ENCODE measurements around the gene SCO2.

Gene SCO2

DNA sequence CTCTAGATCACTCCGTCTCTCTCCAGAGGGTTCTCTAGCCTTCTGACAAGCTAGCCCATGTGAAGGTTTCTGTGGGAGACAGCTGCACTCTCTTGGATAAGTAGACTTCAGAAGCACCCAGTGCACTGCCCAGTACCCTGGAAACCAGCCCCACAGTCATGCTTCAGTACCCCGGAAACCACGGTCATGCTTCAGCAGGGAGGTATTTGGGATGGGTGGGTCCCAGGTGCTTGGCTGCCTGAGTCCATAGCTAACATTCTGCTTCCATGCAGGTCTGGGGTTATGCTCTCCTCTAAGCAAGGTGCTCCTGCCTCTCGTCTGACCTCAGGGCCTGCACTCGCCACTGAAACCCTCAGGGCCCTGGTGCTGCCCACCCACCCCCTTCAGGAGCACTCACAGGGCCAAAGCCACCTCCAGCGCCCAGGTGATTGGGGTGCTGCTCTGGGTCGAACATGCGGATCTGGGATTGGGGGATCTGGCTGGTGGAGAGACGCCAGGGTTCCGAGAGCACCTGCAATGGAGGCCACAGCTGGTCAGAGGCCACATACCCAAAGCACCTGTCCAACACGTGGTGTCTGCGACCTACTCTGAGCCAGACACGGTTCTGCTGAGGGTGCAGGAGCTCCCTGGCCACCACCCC lies 44.6 kb upstream of the SCO2 start:
- H2AFZ ChIP-seq (ENCODE audit: low read length): no peak overlapping the region
- H3K4me3 ChIP-seq (ENCODE audit: low read depth, low read length, poor library complexity, severe bottlenecking): no peak overlapping the region
- H3K9ac ChIP-seq (ENCODE audit: low read length): no peak overlapping the region
- no peak for TF ChIP-seq EZH2 (IDR thresholded peaks at IDR 0.05; ENCODE audit: borderline replicate concordance, low read length)
- TF ChIP-seq, protein P1, sequence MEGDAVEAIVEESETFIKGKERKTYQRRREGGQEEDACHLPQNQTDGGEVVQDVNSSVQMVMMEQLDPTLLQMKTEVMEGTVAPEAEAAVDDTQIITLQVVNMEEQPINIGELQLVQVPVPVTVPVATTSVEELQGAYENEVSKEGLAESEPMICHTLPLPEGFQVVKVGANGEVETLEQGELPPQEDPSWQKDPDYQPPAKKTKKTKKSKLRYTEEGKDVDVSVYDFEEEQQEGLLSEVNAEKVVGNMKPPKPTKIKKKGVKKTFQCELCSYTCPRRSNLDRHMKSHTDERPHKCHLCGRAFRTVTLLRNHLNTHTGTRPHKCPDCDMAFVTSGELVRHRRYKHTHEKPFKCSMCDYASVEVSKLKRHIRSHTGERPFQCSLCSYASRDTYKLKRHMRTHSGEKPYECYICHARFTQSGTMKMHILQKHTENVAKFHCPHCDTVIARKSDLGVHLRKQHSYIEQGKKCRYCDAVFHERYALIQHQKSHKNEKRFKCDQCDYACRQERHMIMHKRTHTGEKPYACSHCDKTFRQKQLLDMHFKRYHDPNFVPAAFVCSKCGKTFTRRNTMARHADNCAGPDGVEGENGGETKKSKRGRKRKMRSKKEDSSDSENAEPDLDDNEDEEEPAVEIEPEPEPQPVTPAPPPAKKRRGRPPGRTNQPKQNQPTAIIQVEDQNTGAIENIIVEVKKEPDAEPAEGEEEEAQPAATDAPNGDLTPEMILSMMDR (IDR thresholded peaks at IDR 0.05; ENCODE audit: low read length): no peak
- no peaks in the 10 kb centered on the region for H3F3A ChIP-seq (ENCODE audit: insufficient read depth, low read length)
- H3K4me1 ChIP-seq (ENCODE audit: insufficient read depth, low read length, severe bottlenecking): peaks cover 7% of the 10 kb centered on the region
- H3K4me2 ChIP-seq (ENCODE audit: low read length): no peak overlapping the region
- H4K20me1 ChIP-seq (ENCODE audit: insufficient read depth, low read length): no peaks in the 10 kb centered on the region
- no peaks in the 10 kb centered on the region for H3K79me2 ChIP-seq (ENCODE audit: insufficient read depth, low read length)
- no peaks in the 10 kb centered on the region for H3K9me3 ChIP-seq (ENCODE audit: low read length)
- no peaks in the 10 kb centered on the region for H3K27me3 ChIP-seq (ENCODE audit: insufficient read depth, low read length)
- H3K27ac ChIP-seq (ENCODE audit: low read depth, low read length, poor library complexity, severe bottlenecking): no peak overlapping the region
- H3K36me3 ChIP-seq (ENCODE audit: insufficient read depth, low read length): peaks cover 72% of the 10 kb centered on the region
- no peaks in the 10 kb centered on the region for H3K9me2 ChIP-seq (ENCODE audit: low read depth, low read length)

DNA sequence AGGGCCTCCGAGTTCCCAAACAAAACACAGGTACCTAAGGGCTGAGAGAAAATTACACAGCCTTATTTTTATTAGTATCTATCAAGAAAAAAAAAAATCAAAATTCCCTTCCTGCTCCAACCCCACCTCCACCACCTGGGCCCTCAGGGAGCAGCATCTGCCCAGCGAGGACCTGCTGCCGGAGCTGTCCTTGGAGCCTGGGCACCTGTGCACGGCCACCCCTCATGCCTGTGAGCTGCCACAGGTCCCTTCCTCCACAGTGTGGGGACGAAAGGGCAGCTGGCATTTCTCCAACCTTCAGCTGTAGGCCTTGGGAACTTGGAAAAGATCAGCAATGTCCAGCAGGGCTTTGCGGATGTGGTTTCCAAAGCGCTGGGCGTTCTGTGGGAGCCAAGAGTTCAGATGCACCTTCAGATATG lies 43.7 kb upstream of the SCO2 start:
- Histone ChIP-seq H3K79me2 (ENCODE audit: insufficient read depth, low read length) (no peaks in the 10 kb centered on the region), H3K36me3 (ENCODE audit: insufficient read depth, low read length) (peaks cover 66% of the 10 kb centered on the region), H3K9me3 (ENCODE audit: low read length) (no peaks in the 10 kb centered on the region), H2AFZ (ENCODE audit: low read length) (no peak overlapping the region), H3K4me1 (ENCODE audit: insufficient read depth, low read length, severe bottlenecking) (peaks cover 7% of the 10 kb centered on the region), H3K9ac (ENCODE audit: low read length) (no peak overlapping the region), H3K27me3 (ENCODE audit: insufficient read depth, low read length) (no peaks in the 10 kb centered on the region), H3K4me2 (ENCODE audit: low read length) (no peak overlapping the region), H3K27ac (ENCODE audit: low read depth, low read length, poor library complexity, severe bottlenecking) (no peak overlapping the region), H4K20me1 (ENCODE audit: insufficient read depth, low read length) (no peaks in the 10 kb centered on the region), H3K4me3 (ENCODE audit: low read depth, low read length, poor library complexity, severe bottlenecking) (no peak overlapping the region), H3F3A (ENCODE audit: insufficient read depth, low read length) (no peaks in the 10 kb centered on the region), H3K9me2 (ENCODE audit: low read depth, low read length) (no peaks in the 10 kb centered on the region)
- TF ChIP-seq, protein P1 (IDR thresholded peaks at IDR 0.05; ENCODE audit: low read length): no peak
- no peak for TF ChIP-seq EZH2 (IDR thresholded peaks at IDR 0.05; ENCODE audit: borderline replicate concordance, low read length)

DNA sequence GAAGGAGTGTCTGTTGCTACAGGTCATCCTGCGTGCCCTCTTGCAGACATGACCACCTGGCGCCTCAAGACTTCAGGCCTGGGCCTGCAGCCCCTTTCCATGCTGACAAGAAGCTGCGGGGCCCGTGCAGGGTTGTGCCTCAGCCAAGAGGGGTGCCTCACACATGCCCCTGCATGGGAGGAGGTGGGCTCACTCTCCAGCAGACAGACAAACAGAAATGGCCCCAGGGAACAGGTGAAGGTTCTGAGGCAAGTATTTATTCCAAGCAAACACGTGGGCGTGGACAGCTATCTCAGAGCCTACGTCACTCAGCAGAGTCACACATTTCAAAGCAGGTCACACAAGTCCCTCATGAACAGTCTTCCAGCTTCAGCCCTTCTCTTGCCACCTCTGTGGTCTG lies 43.2 kb upstream of the SCO2 start:
- Histone ChIP-seq H3K27me3 (ENCODE audit: insufficient read depth, low read length) (no peaks in the 10 kb centered on the region), H3K4me1 (ENCODE audit: insufficient read depth, low read length, severe bottlenecking) (peaks cover 7% of the 10 kb centered on the region), H3K9me3 (ENCODE audit: low read length) (no peaks in the 10 kb centered on the region), H3F3A (ENCODE audit: insufficient read depth, low read length) (no peaks in the 10 kb centered on the region), H2AFZ (ENCODE audit: low read length) (no peak overlapping the region), H3K4me3 (ENCODE audit: low read depth, low read length, poor library complexity, severe bottlenecking) (no peak overlapping the region), H4K20me1 (ENCODE audit: insufficient read depth, low read length) (no peaks in the 10 kb centered on the region), H3K36me3 (ENCODE audit: insufficient read depth, low read length) (peaks cover 62% of the 10 kb centered on the region), H3K9ac (ENCODE audit: low read length) (no peak overlapping the region), H3K4me2 (ENCODE audit: low read length) (no peak overlapping the region), H3K79me2 (ENCODE audit: insufficient read depth, low read length) (no peaks in the 10 kb centered on the region), H3K9me2 (ENCODE audit: low read depth, low read length) (no peaks in the 10 kb centered on the region), H3K27ac (ENCODE audit: low read depth, low read length, poor library complexity, severe bottlenecking) (no peak overlapping the region)
- TF ChIP-seq EZH2 (IDR thresholded peaks at IDR 0.05; ENCODE audit: borderline replicate concordance, low read length): no peak
- TF ChIP-seq, protein P1 (IDR thresholded peaks at IDR 0.05; ENCODE audit: low read length): no peak

Measured in OCI-LY1 (cell line).